ENCODE results near the gene ZNF77. TPM values are rescaled to one million over a fixed set of nuclear protein-coding genes. Genes with fewer than 3 reads are reported as not detected.

Gene ZNF77
- total and polyA plus RNA-seq, 8 donors, result 0.29 to 65.3 (median 4.2) TPM

DNA sequence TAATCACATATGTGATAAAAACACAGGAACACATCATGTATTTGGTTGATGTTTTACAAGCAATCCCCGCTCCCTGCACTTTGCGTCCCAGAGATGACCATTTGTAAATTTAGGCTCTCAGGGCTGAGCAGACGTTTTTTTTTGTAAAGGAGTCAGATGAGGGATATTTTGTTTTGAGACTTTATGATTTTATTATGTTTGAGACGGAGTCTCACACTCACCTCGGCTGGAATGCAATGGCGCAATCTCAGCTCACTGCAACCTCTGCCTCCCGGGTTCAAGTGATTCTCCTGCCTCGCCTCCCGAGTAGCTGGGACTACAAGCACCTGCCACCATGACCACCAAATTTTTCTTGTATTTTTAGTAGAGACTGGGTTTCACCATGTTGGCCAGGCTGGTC is 34.0 kb upstream of the ZNF77 start:
- H3K36me3 ChIP-seq, result no peaks in the 10 kb centered on the region
- no peaks in the 10 kb centered on the region for H3K9me3 ChIP-seq
- 77 to 85% (median 83%) methylated on average over 9 of the region's 9 CpGs for WGBS, 5 donors
- DNase-seq, result no peak
- H3K4me3 ChIP-seq, result no peak overlapping the region
- peaks cover 0 to 5% (median 2%) of the 10 kb centered on the region in 3 donors for H3K27me3 ChIP-seq
- peak overlapping the region in 1 of 5 donors; percentile 68 for H3K27ac ChIP-seq
- no peak for TF ChIP-seq EP300 (IDR thresholded peaks at IDR 0.05)
- no peak for TF ChIP-seq POLR2AphosphoS5 (IDR thresholded peaks at IDR 0.05)
- TF ChIP-seq, protein P1, sequence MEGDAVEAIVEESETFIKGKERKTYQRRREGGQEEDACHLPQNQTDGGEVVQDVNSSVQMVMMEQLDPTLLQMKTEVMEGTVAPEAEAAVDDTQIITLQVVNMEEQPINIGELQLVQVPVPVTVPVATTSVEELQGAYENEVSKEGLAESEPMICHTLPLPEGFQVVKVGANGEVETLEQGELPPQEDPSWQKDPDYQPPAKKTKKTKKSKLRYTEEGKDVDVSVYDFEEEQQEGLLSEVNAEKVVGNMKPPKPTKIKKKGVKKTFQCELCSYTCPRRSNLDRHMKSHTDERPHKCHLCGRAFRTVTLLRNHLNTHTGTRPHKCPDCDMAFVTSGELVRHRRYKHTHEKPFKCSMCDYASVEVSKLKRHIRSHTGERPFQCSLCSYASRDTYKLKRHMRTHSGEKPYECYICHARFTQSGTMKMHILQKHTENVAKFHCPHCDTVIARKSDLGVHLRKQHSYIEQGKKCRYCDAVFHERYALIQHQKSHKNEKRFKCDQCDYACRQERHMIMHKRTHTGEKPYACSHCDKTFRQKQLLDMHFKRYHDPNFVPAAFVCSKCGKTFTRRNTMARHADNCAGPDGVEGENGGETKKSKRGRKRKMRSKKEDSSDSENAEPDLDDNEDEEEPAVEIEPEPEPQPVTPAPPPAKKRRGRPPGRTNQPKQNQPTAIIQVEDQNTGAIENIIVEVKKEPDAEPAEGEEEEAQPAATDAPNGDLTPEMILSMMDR (IDR thresholded peaks at IDR 0.05), result no peak
- TF ChIP-seq POLR2A (IDR thresholded peaks at IDR 0.05), result no peak
- H3K4me1 ChIP-seq, result peaks cover 34 to 61% (median 53%) of the 10 kb centered on the region in 4 donors
- intact Hi-C loops (cut with DNase I; ENCODE audit: low total_unique reads), result no loop called here

GRCh38 chr19:2978166-2978767 is 33.5 kb upstream of the ZNF77 start:
- DNase-seq, result no peak
- intact Hi-C loops (cut with DNase I; ENCODE audit: low total_unique reads), result no loop called here
- WGBS, 5 donors, result 41 to 62% (median 52%) methylated on average over 10 to 11 of the region's 11 CpGs
- TF ChIP-seq EP300 (IDR thresholded peaks at IDR 0.05) (no peak), POLR2A (IDR thresholded peaks at IDR 0.05) (no peak), POLR2AphosphoS5 (IDR thresholded peaks at IDR 0.05) (no peak)
- TF ChIP-seq, protein P1 (IDR thresholded peaks at IDR 0.05), result no peak
- Histone ChIP-seq H3K9me3 (no peaks in the 10 kb centered on the region), H3K4me3 (no peak overlapping the region), H3K4me1 (peaks cover 29 to 61% (median 48%) of the 10 kb centered on the region in 4 donors), H3K27me3 (no peaks in the 10 kb centered on the region), H3K36me3 (no peaks in the 10 kb centered on the region), H3K27ac (peak overlapping the region in 4 of 5 donors; percentile 23 to 68 (median 51))

DNA sequence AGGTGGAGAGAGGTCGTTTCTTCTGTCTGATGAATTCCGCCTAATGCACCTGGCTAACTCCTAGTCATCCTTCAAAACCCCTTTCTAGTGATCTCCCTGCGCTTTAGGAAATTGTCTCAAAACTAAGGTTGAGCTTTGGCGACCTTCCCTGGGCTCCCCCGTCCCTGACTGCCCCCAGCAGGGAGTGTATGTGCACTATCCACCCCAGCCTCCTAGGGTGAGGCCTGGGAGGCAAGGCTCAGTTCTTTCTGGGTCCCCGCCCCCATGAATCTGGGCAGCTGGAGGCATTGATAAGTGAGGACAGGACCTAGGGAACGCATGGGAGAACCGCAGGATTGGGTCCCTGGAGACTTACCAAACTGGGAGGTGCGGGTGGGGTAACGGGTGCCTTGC is 33.0 kb upstream of the ZNF77 start:
- no peak for DNase-seq
- Histone ChIP-seq H3K27ac (peak overlapping the region; percentile 23 to 68 (median 48)), H3K27me3 (no peaks in the 10 kb centered on the region), H3K9me3 (no peaks in the 10 kb centered on the region), H3K4me1 (peaks cover 25 to 61% (median 45%) of the 10 kb centered on the region in 4 donors), H3K4me3 (peak overlapping the region; percentile 47 to 54 (median 51)), H3K36me3 (no peaks in the 10 kb centered on the region)
- 30 to 49% (median 37%) methylated on average over 8 to 10 of the region's 10 CpGs for WGBS, 5 donors
- intact Hi-C loops (cut with DNase I; ENCODE audit: low total_unique reads), result no loop called here
- TF ChIP-seq EP300 (IDR thresholded peaks at IDR 0.05), result no peak
- no peak for TF ChIP-seq POLR2A (IDR thresholded peaks at IDR 0.05)
- no peak for TF ChIP-seq POLR2AphosphoS5 (IDR thresholded peaks at IDR 0.05)
- TF ChIP-seq, protein P1 (IDR thresholded peaks at IDR 0.05), result no peak

- no peaks in the 10 kb centered on the region for H3K36me3 ChIP-seq
- no peaks in the 10 kb centered on the region for H3K9me3 ChIP-seq
- peaks cover 19 to 56% (median 41%) of the 10 kb centered on the region in 4 donors for H3K4me1 ChIP-seq
- WGBS, 5 donors, result 0 to 1% (median 0%) methylated on average over 18 to 51 of the region's 51 CpGs
- intact Hi-C loops (cut with DNase I; ENCODE audit: low total_unique reads), result no loop called here
- peak; percentile 97 to 99 for DNase-seq
- peak within 1 kb of the TSS; percentile 23 to 68 (median 48) for H3K27ac ChIP-seq
- H3K4me3 ChIP-seq, result peak within 1 kb of the TSS; percentile 47 to 54 (median 51)
- no peaks in the 10 kb centered on the region for H3K27me3 ChIP-seq
- TF ChIP-seq, protein P1 (IDR thresholded peaks at IDR 0.05), result no peak
- no peak for TF ChIP-seq POLR2A (IDR thresholded peaks at IDR 0.05)
- TF ChIP-seq POLR2AphosphoS5 (IDR thresholded peaks at IDR 0.05), result peak in 2 of 3 donors; percentile 24 to 52
Measured at GRCh38 chr19:2977001-2977745, 32.4 kb upstream of the ZNF77 start, which contains the start of gene TLE6. Gene TLE6 (plus strand): TSS chr19:2977564. CDS start chr19:2978234, 670 bp downstream.
